PFSK-1 (cell line): Measurements from ENCODE around the gene TTI1.

Source experiments
- FOXP2 ChIP-seq: optimal IDR thresholded peaks from 2 replicates; pipeline ENCODE3; 2011; ENCODE audit warnings: borderline replicate concordance, control low read depth, inconsistent platforms; ENCODE audit not compliant: insufficient read depth; ENCODE audit errors: extremely low read length, extremely low read depth
- POLR2AphosphoS5 ChIP-seq: IDR thresholded peaks from 2 replicates; pipeline ENCODE4 v1.6.1; 2012; ENCODE audit warnings: low read depth, mild to moderate bottlenecking, control low read depth, low read length, moderate library complexity
- REST ChIP-seq, 2 experiments: IDR thresholded peaks; 2 replicates each; pipeline versions ENCODE4 v1.6.1 to v1.8.0; 2011 to 2012; ENCODE audit warnings: low read depth in 2 of 2, low read length in 2 of 2, control low read depth in 1 of 2, inconsistent platforms in 1 of 2, mild to moderate bottlenecking in 1 of 2, moderate library complexity in 1 of 2; ENCODE audit not compliant: insufficient read depth in 1 of 2
- SIN3A ChIP-seq: IDR thresholded peaks from 2 replicates; pipeline ENCODE4 v1.6.1; 2012; ENCODE audit warnings: mild to moderate bottlenecking, low read length, moderate library complexity, borderline replicate concordance; ENCODE audit not compliant: insufficient read depth
- TAF1 ChIP-seq: IDR thresholded peaks from 2 replicates; pipeline ENCODE4 v1.6.1; 2012; ENCODE audit warnings: low read length, control low read depth, borderline replicate concordance; ENCODE audit not compliant: insufficient read depth

TTI1 gene

GRCh38 chr20:37994512-37994911, 38.7 kb downstream of the TTI1 start:
- TF ChIP-seq REST (IDR thresholded peaks at IDR 0.05; ENCODE audit: insufficient read depth in 1 of 2, low read depth in 2 of 2, low read length in 2 of 2) (no peak), POLR2AphosphoS5 (no peak), FOXP2 (no peak), TAF1 (no peak), SIN3A (no peak)

- TF ChIP-seq REST (IDR thresholded peaks at IDR 0.05; ENCODE audit: insufficient read depth in 1 of 2, low read depth in 2 of 2, low read length in 2 of 2), result no peak
- no peak for TF ChIP-seq SIN3A
- no peak for TF ChIP-seq TAF1
- no peak for TF ChIP-seq POLR2AphosphoS5
- TF ChIP-seq FOXP2, result no peak
These were observed 40.4 kb downstream of the TTI1 start for GRCh38 chr20:37992802-37993409.

DNA sequence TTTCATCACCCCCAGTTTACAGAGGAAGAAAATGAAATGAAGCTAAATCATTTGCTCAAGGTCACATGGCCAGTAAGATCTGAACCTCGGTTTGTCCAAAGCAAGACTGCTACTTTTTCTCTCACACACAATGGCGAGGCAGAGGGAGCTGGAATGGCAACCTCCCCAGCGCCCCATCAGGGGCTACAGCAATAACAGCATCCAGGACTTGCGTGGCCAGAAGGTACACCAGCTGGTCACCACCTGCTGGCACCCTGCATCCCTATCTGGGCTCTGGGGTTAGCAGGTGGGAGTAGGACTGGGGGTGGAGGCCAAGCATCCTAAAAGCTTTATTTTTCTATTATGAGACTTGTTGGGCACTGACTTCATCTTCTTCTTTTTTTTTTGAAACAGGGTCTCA, 41.3 kb downstream of the TTI1 start:
- TF ChIP-seq TAF1, result no peak
- no peak for TF ChIP-seq FOXP2
- no peak for TF ChIP-seq SIN3A
- no peak for TF ChIP-seq POLR2AphosphoS5
- no peak for TF ChIP-seq REST (IDR thresholded peaks at IDR 0.05; ENCODE audit: insufficient read depth in 1 of 2, low read depth in 2 of 2, low read length in 2 of 2)

DNA sequence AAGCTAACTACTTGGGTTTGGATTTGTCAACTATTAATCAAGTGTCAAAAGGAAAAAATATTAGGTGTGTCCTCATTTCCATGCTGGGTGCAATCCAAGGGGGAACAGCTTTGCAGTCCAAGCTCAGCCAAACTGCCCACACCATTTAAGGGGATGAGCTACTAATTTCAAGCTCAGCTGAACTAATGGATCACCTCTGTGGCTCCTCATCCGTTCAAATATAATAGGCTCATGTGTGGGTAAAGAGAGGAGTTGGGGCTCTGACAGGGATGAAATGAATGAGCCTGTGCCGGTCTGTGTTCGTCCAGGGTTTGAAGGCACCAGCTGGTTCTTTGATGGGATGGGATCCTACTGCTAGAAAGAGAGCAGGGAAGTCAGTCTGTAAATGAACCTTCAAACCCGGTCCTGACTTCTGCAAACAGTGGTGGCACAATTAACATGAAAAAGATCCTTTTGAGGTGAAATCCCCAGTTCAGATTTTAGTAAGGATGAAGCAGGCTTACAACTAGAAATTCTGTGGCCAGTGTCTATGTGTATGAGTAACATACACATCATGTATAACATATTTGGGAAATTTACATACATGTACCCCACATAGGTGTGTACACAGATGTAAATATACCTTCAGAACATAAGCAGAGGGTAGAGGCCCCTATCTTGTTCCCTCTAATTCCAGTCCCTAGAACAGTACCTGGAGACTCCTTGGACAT, 41.9 kb downstream of the TTI1 start:
- TF ChIP-seq SIN3A (no peak), FOXP2 (no peak), POLR2AphosphoS5 (no peak), REST (IDR thresholded peaks at IDR 0.05; ENCODE audit: insufficient read depth in 1 of 2, low read depth in 2 of 2, low read length in 2 of 2) (no peak), TAF1 (no peak)
